ENCODE results near the gene EPB41L2.

DNA sequence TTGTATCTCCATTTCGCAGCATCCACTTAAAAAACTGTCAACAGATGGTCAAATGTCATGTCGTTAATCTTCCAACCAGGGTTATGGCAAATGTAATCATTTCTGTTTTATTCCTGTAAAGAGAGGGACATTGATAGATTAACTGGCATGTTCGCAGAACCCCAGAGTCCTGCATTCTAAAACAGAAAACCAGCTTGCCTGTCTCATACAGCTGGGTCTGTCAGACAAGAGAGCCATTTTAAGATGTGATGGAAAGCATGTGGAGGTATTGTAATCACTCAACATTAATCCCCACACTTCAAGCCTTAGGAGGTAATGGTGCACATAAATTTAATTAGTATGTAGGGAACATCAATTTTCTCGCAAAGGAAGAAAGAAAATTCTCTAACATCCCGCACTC, 231.4 kb downstream of the EPB41L2 start:
- TF ChIP-seq, protein P1, sequence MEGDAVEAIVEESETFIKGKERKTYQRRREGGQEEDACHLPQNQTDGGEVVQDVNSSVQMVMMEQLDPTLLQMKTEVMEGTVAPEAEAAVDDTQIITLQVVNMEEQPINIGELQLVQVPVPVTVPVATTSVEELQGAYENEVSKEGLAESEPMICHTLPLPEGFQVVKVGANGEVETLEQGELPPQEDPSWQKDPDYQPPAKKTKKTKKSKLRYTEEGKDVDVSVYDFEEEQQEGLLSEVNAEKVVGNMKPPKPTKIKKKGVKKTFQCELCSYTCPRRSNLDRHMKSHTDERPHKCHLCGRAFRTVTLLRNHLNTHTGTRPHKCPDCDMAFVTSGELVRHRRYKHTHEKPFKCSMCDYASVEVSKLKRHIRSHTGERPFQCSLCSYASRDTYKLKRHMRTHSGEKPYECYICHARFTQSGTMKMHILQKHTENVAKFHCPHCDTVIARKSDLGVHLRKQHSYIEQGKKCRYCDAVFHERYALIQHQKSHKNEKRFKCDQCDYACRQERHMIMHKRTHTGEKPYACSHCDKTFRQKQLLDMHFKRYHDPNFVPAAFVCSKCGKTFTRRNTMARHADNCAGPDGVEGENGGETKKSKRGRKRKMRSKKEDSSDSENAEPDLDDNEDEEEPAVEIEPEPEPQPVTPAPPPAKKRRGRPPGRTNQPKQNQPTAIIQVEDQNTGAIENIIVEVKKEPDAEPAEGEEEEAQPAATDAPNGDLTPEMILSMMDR (IDR thresholded peaks at IDR 0.05) = no peak
- no peak for TF ChIP-seq POLR2A (IDR thresholded peaks at IDR 0.05)
